Prostate gland (tissue), 2 donors: ENCODE measurements around the gene RNF168. TPM values are rescaled to one million over a fixed set of nuclear protein-coding genes. Genes with fewer than 3 reads are reported as not detected.
A peak's percentile ranks its signal among the peaks of the same experiment; 100 is the strongest.

ENCODE experiments used
- DNase-seq: peaks from one replicate; pipeline ENCODE4 v3.0.0-alpha.2; 2019; ENCODE audit warnings: low spot score
- H3K27ac ChIP-seq, 2 donors: fragments of 200-600 bp; sonication (generic); 2 replicates each; pipeline ENCODE4 v1.5.1; 2017 to 2019
- H3K27me3 ChIP-seq: fragments of 200-600 bp; sonication (generic); replicated peaks from 2 replicates; pipeline ENCODE4 v1.5.1; 2019; ENCODE audit not compliant: insufficient read depth
- H3K36me3 ChIP-seq, 2 donors: fragments of 200-600 bp; sonication (generic); 1 replicate in 1 of 2; 2 replicates in 1 of 2; pipeline versions ENCODE4 v1.5.1 to v1.8.1; 2017 to 2019
- H3K4me1 ChIP-seq: fragments of 200-600 bp; sonication (generic); replicated peaks from 2 replicates; pipeline ENCODE4 v1.5.1; 2019
- H3K4me3 ChIP-seq, 2 donors: fragments of 200-600 bp; sonication (generic); 2 replicates each; pipeline ENCODE4 v1.5.1; 2017 to 2019
- H3K9me3 ChIP-seq: fragments of 200-600 bp; sonication (generic); 2 replicates; pipeline ENCODE4 v1.5.1; 2017
- CTCF ChIP-seq, 4 experiments: fragments of 200-600 bp in 2 of 4; fragments of 450-650 bp in 2 of 4; sonication (generic) in 2 of 4; IDR thresholded peaks; 1 replicate in 3 of 4; 2 replicates in 1 of 4; pipeline ENCODE4 v1.5.1; 2016 to 2019; ENCODE audit warnings: antibody characterized with exemption in 4 of 4, mild to moderate bottlenecking in 2 of 4, moderate library complexity in 2 of 4
- POLR2A ChIP-seq: fragments of 450-650 bp; IDR thresholded peaks from one replicate; pipeline ENCODE4 v1.6.1; 2016; ENCODE audit warnings: antibody characterized with exemption, mild to moderate bottlenecking
- POLR2AphosphoS5 ChIP-seq: sonication (generic); formaldehyde crosslinking; IDR thresholded peaks from one replicate; pipeline ENCODE4 v1.6.1; 2017; ENCODE audit warnings: antibody characterized with exemption
- WGBS: methylation state at CpG from one replicate; pipeline ENCODE4 v1.1.5; 2018; 5-methylcytosine and 5-hydroxymethylcytosine counted together
- intact Hi-C: fragments of 100-400 bp; cut with DNase I; formaldehyde crosslinking; loops from one replicate; pipeline ENCODE4 v1.14.2; 2022
- total RNA-seq, 2 donors: library from RNA; depleted of rRNA; stranded (reverse); fragments of >200 nt; gene quantifications; one replicate each; pipeline ENCODE4 v1.1.0, GENCODE V29; 2016

Gene RNF168
- total RNA-seq, 2 donors from 2014 or later, result 17.1 to 30.6 TPM

- no peak for DNase-seq
- no peaks in the 10 kb centered on the region for H3K4me1 ChIP-seq
- TF ChIP-seq POLR2A, result no peak
- no peak for TF ChIP-seq CTCF (IDR thresholded peaks at IDR 0.05)
- no peak for TF ChIP-seq POLR2AphosphoS5
- H3K36me3 ChIP-seq, result no peaks in the 10 kb centered on the region
- H3K4me3 ChIP-seq, result peak overlapping the region; percentile 62 to 65
- H3K27ac ChIP-seq, result peak overlapping the region in 1 of 2 donors; percentile 22
- 76% methylated on average over 11 of the region's 11 CpGs for WGBS
- H3K27me3 ChIP-seq, result no peaks in the 10 kb centered on the region
- no peaks in the 10 kb centered on the region for H3K9me3 ChIP-seq
- intact Hi-C loops, result no loop called here
Observed at GRCh38 chr3:196499807-196500524, 3.6 kb downstream of the RNF168 start.

GRCh38 chr3:196499061-196499460 lies 4.5 kb downstream of the RNF168 start:
- Histone ChIP-seq H3K27me3 (no peaks in the 10 kb centered on the region), H3K4me1 (no peaks in the 10 kb centered on the region), H3K9me3 (no peaks in the 10 kb centered on the region), H3K27ac (no peak overlapping the region), H3K36me3 (no peaks in the 10 kb centered on the region), H3K4me3 (no peak overlapping the region)
- intact Hi-C loops, result no loop called here
- TF ChIP-seq POLR2AphosphoS5 (no peak), POLR2A (no peak), CTCF (IDR thresholded peaks at IDR 0.05) (no peak)
- 71% methylated on average over 5 of the region's 5 CpGs for WGBS
- no peak for DNase-seq

GRCh38 chr3:196498297-196498696 lies 5.3 kb downstream of the RNF168 start:
- H3K27ac ChIP-seq, result no peak overlapping the region
- TF ChIP-seq POLR2A (no peak), POLR2AphosphoS5 (no peak), CTCF (IDR thresholded peaks at IDR 0.05) (no peak)
- no peaks in the 10 kb centered on the region for H3K36me3 ChIP-seq
- H3K4me1 ChIP-seq, result no peaks in the 10 kb centered on the region
- H3K27me3 ChIP-seq, result no peaks in the 10 kb centered on the region
- no peaks in the 10 kb centered on the region for H3K9me3 ChIP-seq
- intact Hi-C loops, result no loop called here
- WGBS, result 90% methylated on average over 8 of the region's 8 CpGs
- no peak for DNase-seq
- no peak overlapping the region for H3K4me3 ChIP-seq

GRCh38 chr3:196496183-196496582 lies 7.4 kb downstream of the RNF168 start:
- WGBS, result 88% methylated on average over 4 of the region's 4 CpGs
- no peak overlapping the region for H3K27ac ChIP-seq
- H3K4me3 ChIP-seq, result no peak overlapping the region
- H3K36me3 ChIP-seq, result no peaks in the 10 kb centered on the region
- no peaks in the 10 kb centered on the region for H3K27me3 ChIP-seq
- H3K9me3 ChIP-seq, result no peaks in the 10 kb centered on the region
- no peak for DNase-seq
- no peaks in the 10 kb centered on the region for H3K4me1 ChIP-seq
- TF ChIP-seq CTCF (IDR thresholded peaks at IDR 0.05) (no peak), POLR2AphosphoS5 (no peak), POLR2A (no peak)
- intact Hi-C loops, result no loop called here

GRCh38 chr3:196493292-196493691 lies 10.3 kb downstream of the RNF168 start:
- Histone ChIP-seq H3K4me3 (no peak overlapping the region), H3K36me3 (no peaks in the 10 kb centered on the region), H3K27ac (no peak overlapping the region), H3K9me3 (no peaks in the 10 kb centered on the region), H3K27me3 (no peaks in the 10 kb centered on the region), H3K4me1 (no peaks in the 10 kb centered on the region)
- intact Hi-C loops, result no loop called here
- no peak for DNase-seq
- no peak for TF ChIP-seq POLR2A
- TF ChIP-seq POLR2AphosphoS5, result no peak
- no peak for TF ChIP-seq CTCF (IDR thresholded peaks at IDR 0.05)
- WGBS, result 99% methylated on average over 7 of the region's 7 CpGs
